ENCODE measurements around the gene IPCEF1.

IPCEF1 gene

GRCh38 chr6:154106251-154106650 is 250.4 kb downstream of the IPCEF1 start:
- no peak for TF ChIP-seq CTCF (IDR thresholded peaks at IDR 0.05; ENCODE audit: low read depth, low read length)
- DNase-seq (ENCODE audit: extremely low read depth, low read depth): no peak
